Endothelial cell of umbilical vein (primary cell): ENCODE measurements around the gene NSL1. TPM values are rescaled to one million over a fixed set of nuclear protein-coding genes. Genes with fewer than 3 reads are reported as not detected.

Experiments
- BruUV-seq: library from RNA; stranded (reverse); fragments of 400-500 nt; replicated peaks from 2 replicates; lab custom pipeline; 2021; lab: Mats Ljungman, UMichigan
- CTCF ChIA-PET: fragments of 300-600, 350-600 bp; sonication (Branson Sonifier 250); formaldehyde crosslinking; loops from one replicate; lab custom pipeline; 2021; ENCODE audit warnings: antibody characterized with exemption, inconsistent platforms; lab: Charles Lee
- POLR2A ChIA-PET: fragments of 300-600, 350-600 bp; sonication (Branson Sonifier 250); formaldehyde crosslinking; loops from one replicate; lab custom pipeline; 2021; ENCODE audit warnings: antibody characterized with exemption, inconsistent platforms; lab: Charles Lee
- DNase-seq: peaks from one replicate; pipeline ENCODE4 v3.0.0-alpha.2; 2011; ENCODE audit warnings: low read depth, low spot score
- FAIRE-seq: peaks from 2 replicates; lab custom pipeline; 2011; peaks lifted over from hg19 to GRCh38; lab: Jason Lieb, UNC
- H2AFZ ChIP-seq: 2 replicates; pipeline ENCODE4 v1.6.0; 2012; ENCODE audit warnings: low read depth, low read length, control low read depth, inconsistent platforms
- H3K27ac ChIP-seq: 2 replicates; pipeline ENCODE4 v1.5.1; 2011; ENCODE audit warnings: low read depth, mild to moderate bottlenecking, control low read depth, low read length, moderate library complexity; ENCODE audit not compliant: insufficient read depth
- H3K27me3 ChIP-seq, 2 experiments: 2 replicates each; pipeline versions ENCODE4 v1.6.0 to v1.6.1; 2011; ENCODE audit warnings: low read length in 2 of 2, mixed read lengths in 1 of 2; ENCODE audit not compliant: control insufficient read depth in 2 of 2, insufficient read depth in 2 of 2
- H3K36me3 ChIP-seq, 2 experiments: 2 replicates in 1 of 2; 3 replicates in 1 of 2; pipeline ENCODE4 v1.5.1; 2011; ENCODE audit warnings: low read length in 2 of 2, mild to moderate bottlenecking in 1 of 2, moderate library complexity in 1 of 2; ENCODE audit not compliant: control insufficient read depth in 2 of 2, insufficient read depth in 2 of 2; ENCODE audit errors: extremely low read depth in 1 of 2
- H3K4me1 ChIP-seq: 3 replicates; pipeline ENCODE4 v1.5.1; 2011; ENCODE audit warnings: mild to moderate bottlenecking, low read length; ENCODE audit not compliant: control insufficient read depth, insufficient read depth; ENCODE audit errors: extremely low read depth
- H3K4me2 ChIP-seq: 2 replicates; pipeline ENCODE4 v1.6.1; 2011; ENCODE audit warnings: low read length, control low read depth, mixed read lengths; ENCODE audit not compliant: insufficient read depth
- H3K4me3 ChIP-seq, 3 experiments: fragments of 200-600 bp in 1 of 3; sonication (generic), shearing (Covaris generic) in 1 of 3; replicated peaks in 1 of 3; 2 replicates each; pipeline ENCODE4 v1.5.1; 2011 to 2016; ENCODE audit warnings: control low read depth in 3 of 3, low read length in 3 of 3, mild to moderate bottlenecking in 2 of 3, inconsistent platforms in 1 of 3, low read depth in 1 of 3, moderate library complexity in 1 of 3; ENCODE audit not compliant: insufficient read depth in 1 of 3
- H3K79me2 ChIP-seq: 2 replicates; pipeline ENCODE4 v1.6.0; 2012; ENCODE audit warnings: low read length, inconsistent platforms; ENCODE audit not compliant: control insufficient read depth, insufficient read depth
- H3K9ac ChIP-seq: replicated peaks from 2 replicates; pipeline ENCODE3; 2011; ENCODE audit warnings: low read length, control low read depth; ENCODE audit not compliant: insufficient read depth; ENCODE audit errors: extremely low read depth
- H3K9me1 ChIP-seq: replicated peaks from 3 replicates; pipeline ENCODE4 v1.6.0; 2011; ENCODE audit warnings: mild to moderate bottlenecking, low read length; ENCODE audit not compliant: control insufficient read depth, insufficient read depth; ENCODE audit errors: extremely low read depth
- H3K9me3 ChIP-seq: replicated peaks from 2 replicates; pipeline ENCODE4 v1.5.1; 2012; ENCODE audit warnings: low read length, inconsistent platforms; ENCODE audit not compliant: control insufficient read depth, insufficient read depth
- H4K20me1 ChIP-seq: replicated peaks from 2 replicates; pipeline ENCODE3; 2011; ENCODE audit warnings: mild to moderate bottlenecking, low read length; ENCODE audit not compliant: control insufficient read depth, insufficient read depth; ENCODE audit errors: extremely low read depth
- EZH2 ChIP-seq: IDR thresholded peaks from 2 replicates; pipeline ENCODE4 v1.6.1; 2012; ENCODE audit warnings: borderline replicate concordance, low read depth, mild to moderate bottlenecking, moderate library complexity, low read length, inconsistent platforms; ENCODE audit not compliant: severe bottlenecking
- FOS ChIP-seq: IDR thresholded peaks from 2 replicates; pipeline ENCODE4 v1.6.1; 2011; ENCODE audit warnings: mild to moderate bottlenecking, low read length, moderate library complexity, borderline replicate concordance; ENCODE audit not compliant: insufficient read depth
- GATA2 ChIP-seq: IDR thresholded peaks from 2 replicates; pipeline ENCODE4 v1.7.0; 2011; ENCODE audit warnings: low read depth, mild to moderate bottlenecking, moderate library complexity, mixed read lengths, low read length; ENCODE audit not compliant: insufficient read length, insufficient read depth
- JUN ChIP-seq: IDR thresholded peaks from 2 replicates; pipeline ENCODE4 v1.6.1; 2011; ENCODE audit warnings: borderline replicate concordance, low read depth; ENCODE audit not compliant: insufficient read length, insufficient read depth
- MYC ChIP-seq: IDR thresholded peaks from one replicate; pipeline ENCODE4 v1.6.1; 2011; ENCODE audit warnings: mild to moderate bottlenecking, low read depth, low read length
- POLR2A ChIP-seq: IDR thresholded peaks from 2 replicates; pipeline ENCODE4 v1.6.1; 2012; ENCODE audit warnings: low read depth, mild to moderate bottlenecking, control low read depth, low read length
- POLR2AphosphoS5 ChIP-seq: IDR thresholded peaks from 2 replicates; pipeline ENCODE4 v1.6.1; 2012; ENCODE audit warnings: low read depth, mild to moderate bottlenecking, control low read depth, low read length, moderate library complexity; ENCODE audit not compliant: insufficient read depth
- dilution Hi-C: fragments of 300-500 bp; cut with MboI; formaldehyde crosslinking; loops from one replicate; pipeline ENCODE4 v1.15.0; 2019; ENCODE audit warnings: low sequenced_read_pairs; ENCODE audit not compliant: extremely low pct_ligation_motif_present
- intact Hi-C: fragments of 100-400 bp; cut with micrococcal nuclease; formaldehyde crosslinking; loops from one replicate; pipeline ENCODE4 v1.10.0; 2022
- polyA plus RNA-seq, 4 experiments: library from polyadenylated mRNA; depleted of rRNA in 3 of 4; stranded (reverse) in 3 of 4; unstranded in 1 of 4; fragments of >200 nt; gene quantifications; 2 replicates each; pipeline versions ENCODE4 v1.2.1 to v1.2.3, GENCODE V29; 2011 to 2012; ENCODE audit warnings: missing spikeins in 1 of 4
- total RNA-seq: library from RNA; stranded (reverse); gene quantifications from 2 replicates; pipeline ENCODE4 v1.2.3, GENCODE V29; 2021
- TF ChIP-seq, protein P1 (sequence below), 2 donors: IDR thresholded peaks; 1 replicate in 1 of 2; 2 replicates in 1 of 2; pipeline ENCODE4 v1.5.1; 2011; ENCODE audit warnings: low read length in 2 of 2, mild to moderate bottlenecking in 2 of 2, moderate library complexity in 2 of 2, control low read depth in 1 of 2, inconsistent platforms in 1 of 2, low read depth in 1 of 2; ENCODE audit not compliant: insufficient read depth in 1 of 2; ENCODE audit errors: extremely low read depth in 1 of 2
- TF ChIP-seq, protein P2 (sequence below): IDR thresholded peaks from 2 replicates; pipeline ENCODE4 v1.6.1; 2011; ENCODE audit not compliant: insufficient read depth, insufficient read length

NSL1 gene
- total and polyA plus RNA-seq, 2 donors (not counting 3 experiments of a cell fraction or from before 2014, with no cell fraction given), result 15.5 to 30.2 TPM

DNA sequence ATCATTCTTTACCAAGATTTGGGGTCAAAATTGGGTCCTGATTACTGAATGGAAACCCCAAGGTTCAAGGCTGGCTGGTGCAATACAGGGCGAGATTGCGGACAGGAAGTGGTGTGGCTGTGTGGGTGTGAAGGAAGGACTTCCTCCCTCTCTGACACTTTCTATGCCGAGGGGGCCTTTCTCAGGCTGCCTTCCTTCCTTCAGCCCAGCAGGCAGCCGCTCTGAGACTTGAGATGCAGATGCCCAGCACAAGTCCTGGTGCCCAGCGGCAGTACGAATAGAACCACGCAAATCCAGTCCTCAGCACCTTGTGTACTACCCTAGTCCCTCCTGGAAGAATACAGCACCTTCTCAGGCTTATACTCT, 108.2 kb downstream of the NSL1 start:
- no peaks in the 10 kb centered on the region for H3K9me3 ChIP-seq
- CTCF ChIA-PET, result interaction anchor here (1.1 to 2.2 kb wide), 2 partner anchors 18 to 67 kb away, joined by 4 to 9 read pairs; no protein-coding TSS in a partner anchor
- no peak overlapping the region for H3K4me3 ChIP-seq
- POLR2A ChIA-PET, result no interaction called here
- DNase-seq (no peak), FAIRE-seq (no peak)
- H3K36me3 ChIP-seq, result no peaks in the 10 kb centered on the region
- dilution Hi-C loops (no loop called here), intact Hi-C loops (no loop called here)
- no peak overlapping the region for H3K27ac ChIP-seq
- H4K20me1 ChIP-seq, result no peaks in the 10 kb centered on the region
- H3K9me1 ChIP-seq, result no peaks in the 10 kb centered on the region
- no peak overlapping the region for H3K9ac ChIP-seq
- H3K27me3 ChIP-seq, result peaks cover 11 to 24% of the 10 kb centered on the region in 2 experiments
- no peak overlapping the region for H3K4me2 ChIP-seq
- no TSS peak for BruUV-seq
- TF ChIP-seq GATA2 (no peak), JUN (no peak), POLR2A (no peak), MYC (no peak), EZH2 (no peak), POLR2AphosphoS5 (no peak), FOS (no peak)
- TF ChIP-seq, protein P1, sequence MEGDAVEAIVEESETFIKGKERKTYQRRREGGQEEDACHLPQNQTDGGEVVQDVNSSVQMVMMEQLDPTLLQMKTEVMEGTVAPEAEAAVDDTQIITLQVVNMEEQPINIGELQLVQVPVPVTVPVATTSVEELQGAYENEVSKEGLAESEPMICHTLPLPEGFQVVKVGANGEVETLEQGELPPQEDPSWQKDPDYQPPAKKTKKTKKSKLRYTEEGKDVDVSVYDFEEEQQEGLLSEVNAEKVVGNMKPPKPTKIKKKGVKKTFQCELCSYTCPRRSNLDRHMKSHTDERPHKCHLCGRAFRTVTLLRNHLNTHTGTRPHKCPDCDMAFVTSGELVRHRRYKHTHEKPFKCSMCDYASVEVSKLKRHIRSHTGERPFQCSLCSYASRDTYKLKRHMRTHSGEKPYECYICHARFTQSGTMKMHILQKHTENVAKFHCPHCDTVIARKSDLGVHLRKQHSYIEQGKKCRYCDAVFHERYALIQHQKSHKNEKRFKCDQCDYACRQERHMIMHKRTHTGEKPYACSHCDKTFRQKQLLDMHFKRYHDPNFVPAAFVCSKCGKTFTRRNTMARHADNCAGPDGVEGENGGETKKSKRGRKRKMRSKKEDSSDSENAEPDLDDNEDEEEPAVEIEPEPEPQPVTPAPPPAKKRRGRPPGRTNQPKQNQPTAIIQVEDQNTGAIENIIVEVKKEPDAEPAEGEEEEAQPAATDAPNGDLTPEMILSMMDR (IDR thresholded peaks at IDR 0.05; ENCODE audit: extremely low read depth in 1 of 2, insufficient read depth in 1 of 2, low read depth in 1 of 2, low read length in 2 of 2), result no peak
- TF ChIP-seq, protein P2, sequence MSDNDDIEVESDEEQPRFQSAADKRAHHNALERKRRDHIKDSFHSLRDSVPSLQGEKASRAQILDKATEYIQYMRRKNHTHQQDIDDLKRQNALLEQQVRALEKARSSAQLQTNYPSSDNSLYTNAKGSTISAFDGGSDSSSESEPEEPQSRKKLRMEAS, result no peak
- no peaks in the 10 kb centered on the region for H3K4me1 ChIP-seq
- no peaks in the 10 kb centered on the region for H3K79me2 ChIP-seq
- H2AFZ ChIP-seq, result no peak overlapping the region
